Medulla oblongata (tissue), 1 donor: ENCODE measurements around the gene OR2J1.
"Not testable (repeated sequence)": the region's sequence is repeated elsewhere in the genome, so short reads cannot be mapped to it uniquely, and the experiment has no call there.

Experiments
- DNase-seq: peaks from one replicate; pipeline ENCODE4 v3.0.0-alpha.2; 2015; ENCODE audit errors: extremely low spot score

OR2J1 gene

DNA sequence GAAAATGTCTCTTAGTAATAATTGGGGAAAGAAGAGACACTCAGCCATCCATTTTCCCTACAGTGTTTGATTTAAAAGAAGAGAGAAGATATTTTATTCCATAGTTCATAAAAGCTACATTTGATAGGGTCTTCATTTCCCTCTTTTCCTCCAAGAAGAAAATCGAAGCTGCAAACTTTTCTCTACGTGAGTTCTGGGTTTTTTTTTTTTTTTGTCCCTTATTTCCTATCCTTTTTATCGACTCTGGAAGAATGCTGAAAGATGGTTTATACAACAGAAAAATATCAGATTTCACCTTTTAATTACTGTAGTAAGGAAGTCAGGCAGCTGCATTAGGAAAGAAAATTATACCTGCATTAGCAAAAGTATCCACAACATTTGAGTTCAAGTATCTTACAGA is at the start of gene OR2J1:
Gene OR2J1 (plus strand): TSS at position 301 of the 400 bp plus-strand sequence. CDS start 1,453 bp downstream, outside the sequence.
- no peak for DNase-seq

DNA sequence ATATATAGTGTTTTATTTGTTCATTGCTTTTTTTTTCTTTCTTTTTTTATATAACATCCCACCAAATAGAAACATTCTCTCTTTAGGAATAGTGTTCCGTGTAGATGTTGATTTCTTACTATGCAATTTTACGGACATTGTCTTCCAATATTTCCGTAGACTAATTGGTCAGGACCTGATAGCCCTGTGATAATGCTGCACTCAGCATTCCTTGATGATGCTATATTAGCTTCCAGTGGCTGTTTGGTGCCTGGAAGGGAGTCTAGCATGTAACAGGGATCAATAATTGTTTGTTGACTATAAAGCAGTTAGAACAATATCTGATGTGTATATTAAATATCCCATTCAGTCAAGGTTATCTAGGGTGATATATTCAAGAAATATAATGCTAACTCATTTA is 47.6 kb upstream of the OR2J1 start:
- no peak for DNase-seq

DNA sequence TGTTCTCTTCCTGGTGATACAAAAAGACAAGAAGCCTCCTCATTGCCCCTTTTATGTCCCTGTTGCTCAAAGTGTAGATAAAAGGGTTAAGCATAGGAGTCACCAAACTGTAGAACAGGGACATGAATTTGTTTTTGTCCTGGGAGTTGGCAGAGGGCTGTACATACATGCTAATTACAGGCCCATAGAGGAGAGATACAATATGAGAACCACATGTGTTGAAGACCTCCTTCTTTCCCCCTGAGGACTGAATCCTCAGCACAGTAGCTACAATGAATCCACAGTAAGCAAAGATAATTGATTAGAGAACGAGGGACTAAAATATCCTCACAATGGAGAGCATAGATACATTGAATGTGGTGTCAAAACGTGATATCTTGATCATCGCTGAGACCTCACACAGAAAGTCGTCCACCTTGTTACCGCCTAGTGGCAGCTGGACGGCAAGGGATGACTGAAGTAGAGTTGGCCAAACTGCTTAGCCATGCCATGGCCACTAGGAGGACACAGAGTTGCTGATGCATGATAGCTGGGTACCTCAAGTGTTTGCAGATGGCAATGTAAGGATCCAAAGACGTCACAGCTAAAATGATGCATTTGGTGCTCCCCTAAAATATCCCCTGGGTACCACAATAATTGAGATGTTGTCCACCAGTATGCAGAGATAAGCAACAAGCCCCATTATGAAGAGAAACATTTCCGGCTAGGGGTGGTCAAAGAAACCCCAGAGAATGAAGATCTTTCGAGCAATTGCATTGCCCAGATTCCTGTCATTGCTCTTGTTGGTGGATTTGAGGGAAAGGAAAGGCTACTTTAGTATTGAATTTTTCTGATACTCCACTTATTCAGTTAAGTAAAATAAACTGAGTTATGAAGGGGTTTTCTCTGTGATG is 27.2 kb upstream of the OR2J1 start:
- no peak for DNase-seq

GRCh38 chr6:29079203-29079602 is 20.1 kb upstream of the OR2J1 start:
- no peak for DNase-seq

- DNase-seq = no peak
Observed at GRCh38 chr6:29081312-29081711, 18.0 kb upstream of the OR2J1 start.

GRCh38 chr6:29082457-29082856 is 16.8 kb upstream of the OR2J1 start:
- DNase-seq = no peak

DNA sequence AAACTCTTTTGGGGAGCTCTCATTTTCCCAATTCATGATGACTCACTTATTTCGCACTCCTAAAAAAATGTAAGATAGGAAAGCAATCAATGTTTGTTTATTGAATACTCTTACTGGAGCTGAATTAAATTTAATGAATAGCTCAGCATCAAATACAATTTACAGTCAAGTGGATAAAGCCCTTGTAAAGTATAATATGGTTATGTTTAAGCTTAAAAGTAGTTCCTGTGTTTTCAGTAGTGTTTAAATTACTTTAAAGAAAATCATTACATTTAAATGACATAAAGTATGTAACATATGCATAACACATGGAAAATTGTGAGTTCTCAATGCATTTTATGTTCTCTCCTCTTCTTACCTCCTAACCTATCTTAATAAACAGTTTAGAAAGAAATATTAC is 12.1 kb upstream of the OR2J1 start, which contains the start of gene OR2B3:
Gene OR2B3 (minus strand): TSS at position 101 of the 400 bp plus-strand sequence. CDS start 65 bp downstream, at position 36.
- no peak for DNase-seq

DNA sequence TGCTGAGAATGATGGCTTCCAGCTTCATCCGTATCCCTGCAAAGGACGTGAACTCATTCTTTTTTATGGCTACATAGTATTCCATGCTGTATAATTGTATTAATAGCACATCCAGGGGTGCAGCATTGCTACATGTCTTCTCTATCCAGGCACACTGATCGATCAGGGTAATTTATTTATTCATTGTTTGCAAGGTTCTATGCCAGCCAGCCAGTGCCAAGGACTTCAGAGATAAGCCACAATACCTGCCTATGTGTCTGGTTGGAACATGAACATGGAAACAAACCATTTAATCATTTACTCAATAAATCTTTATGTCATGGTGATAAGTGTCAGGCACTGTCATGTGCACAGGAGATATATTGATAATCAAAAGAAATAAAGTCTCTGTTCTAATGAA is 6.3 kb upstream of the OR2J1 start:
- DNase-seq = no peak

DNA sequence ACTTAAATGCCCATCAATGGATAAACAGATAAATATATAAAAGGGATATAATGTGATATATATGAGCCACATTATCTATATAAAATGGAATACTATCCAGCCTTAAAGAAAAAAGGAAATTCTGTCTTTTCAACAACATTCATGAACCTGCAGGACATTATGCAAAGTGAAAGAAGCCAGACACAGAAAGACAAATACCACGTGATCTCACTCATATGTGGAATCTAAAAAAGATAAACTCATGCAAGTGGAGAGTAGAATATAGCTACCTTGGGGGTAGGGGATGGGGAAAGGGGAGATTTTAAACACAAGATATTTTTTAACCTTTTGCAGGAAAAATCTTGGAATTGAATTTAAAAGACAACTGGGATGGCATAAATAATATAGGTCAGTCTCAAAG is 1.5 kb upstream of the OR2J1 start:
- no peak for DNase-seq

- DNase-seq = no peak
Observed at GRCh38 chr6:29107758-29108157, 8.5 kb downstream of the OR2J1 start, which contains the start of gene OR2J3. OR2J3 (plus strand) TSS chr6:29108058; CDS start chr6:29111891, 3,833 bp downstream.

GRCh38 chr6:29112135-29112534 is 12.8 kb downstream of the OR2J1 start:
- no peak for DNase-seq

- not testable (repeated sequence) for DNase-seq
Observed at GRCh38 chr6:29114964-29115363, 15.7 kb downstream of the OR2J1 start.

DNA sequence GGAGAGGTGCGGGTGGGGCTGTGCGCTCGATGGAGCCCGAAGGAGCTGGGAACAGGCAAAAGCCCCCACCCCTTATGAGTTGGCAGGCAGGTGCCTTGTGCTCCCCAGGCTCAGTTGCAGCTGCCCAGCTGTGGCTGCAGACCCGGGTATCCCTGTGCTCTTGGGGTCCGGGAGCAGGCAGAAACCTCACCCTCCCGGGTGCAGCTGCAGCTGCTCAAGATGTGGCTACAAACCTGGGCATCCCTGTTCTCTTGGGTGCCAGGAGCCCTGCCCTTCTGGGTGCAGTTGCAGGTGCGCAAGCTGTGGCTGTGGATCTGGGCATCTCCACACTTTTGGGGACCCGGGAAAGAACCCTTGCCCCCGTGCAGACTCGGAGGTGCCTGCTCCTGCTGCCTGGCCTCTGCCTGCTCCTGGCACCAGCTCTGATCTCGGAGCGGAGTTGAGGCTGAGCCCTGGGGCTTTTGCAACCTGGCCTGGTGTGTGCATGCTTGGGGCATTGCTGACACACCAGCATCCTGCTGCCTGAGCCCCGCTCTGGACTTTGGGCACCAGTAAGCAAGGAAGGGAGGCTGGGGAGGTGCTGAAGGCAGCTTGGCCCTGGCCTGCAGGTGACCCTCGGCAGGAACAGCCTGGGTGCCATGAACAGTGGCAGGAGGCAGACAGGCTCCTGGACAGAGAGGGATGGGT is 30.2 kb downstream of the OR2J1 start:
- DNase-seq = no peak

DNA sequence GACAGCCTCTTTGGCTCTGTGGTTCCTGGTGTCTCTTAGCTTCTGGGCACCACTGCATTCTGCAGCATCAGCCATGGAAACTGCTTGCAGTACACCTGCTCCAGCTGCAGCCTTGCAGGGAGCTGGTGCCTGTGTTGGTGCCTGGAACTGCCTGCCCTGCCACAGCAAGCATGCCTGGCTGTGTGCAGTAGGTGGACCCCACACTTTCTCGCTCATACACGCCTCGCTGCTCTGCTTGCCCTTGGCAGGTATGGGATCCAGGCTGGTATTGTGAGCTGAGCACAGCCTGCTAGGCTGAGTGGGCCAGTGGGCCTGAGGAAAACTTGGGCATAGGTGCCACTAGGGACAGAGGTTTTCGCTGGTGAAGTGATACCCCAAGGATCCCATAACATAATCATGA is 31.4 kb downstream of the OR2J1 start:
- DNase-seq = no peak

- DNase-seq = no peak
Observed at GRCh38 chr6:29131691-29132090, 32.4 kb downstream of the OR2J1 start.

DNA sequence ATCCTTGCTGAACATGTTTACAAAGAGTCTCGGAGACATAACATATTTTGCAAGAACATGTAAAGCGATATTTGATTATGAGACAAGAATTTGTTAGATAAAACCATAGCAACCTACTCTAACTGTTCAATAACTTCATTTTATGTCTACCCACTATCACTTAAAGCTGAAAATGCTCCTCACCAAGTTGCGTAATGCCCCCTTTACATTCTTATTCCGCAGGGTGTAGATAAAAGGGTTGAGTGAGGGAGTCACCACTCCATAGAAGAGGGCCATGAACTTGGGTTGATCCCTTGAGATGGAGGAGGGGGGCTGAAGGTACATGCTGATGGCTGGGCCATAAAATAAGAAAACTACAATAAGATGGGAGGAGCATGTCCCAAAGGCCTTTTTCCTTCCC is 38.4 kb downstream of the OR2J1 start:
- no peak for DNase-seq

DNA sequence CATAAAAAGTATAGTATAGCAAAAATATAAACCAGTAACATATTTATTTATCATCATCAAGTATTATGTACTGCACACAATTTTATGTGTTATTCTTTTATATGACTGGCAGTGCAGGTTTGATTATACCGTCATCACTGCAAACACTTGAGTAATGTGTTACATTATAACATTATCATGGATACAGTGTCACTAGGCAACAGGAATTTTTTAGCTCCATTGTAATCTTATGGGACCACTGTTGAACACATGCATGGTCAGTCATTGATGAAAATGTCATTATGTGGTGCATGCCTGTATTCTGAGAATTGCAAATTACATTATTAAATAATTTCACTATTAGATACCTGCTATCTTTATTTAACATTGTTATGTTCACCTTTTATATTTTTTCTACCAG is 42.3 kb downstream of the OR2J1 start:
- no peak for DNase-seq

DNA sequence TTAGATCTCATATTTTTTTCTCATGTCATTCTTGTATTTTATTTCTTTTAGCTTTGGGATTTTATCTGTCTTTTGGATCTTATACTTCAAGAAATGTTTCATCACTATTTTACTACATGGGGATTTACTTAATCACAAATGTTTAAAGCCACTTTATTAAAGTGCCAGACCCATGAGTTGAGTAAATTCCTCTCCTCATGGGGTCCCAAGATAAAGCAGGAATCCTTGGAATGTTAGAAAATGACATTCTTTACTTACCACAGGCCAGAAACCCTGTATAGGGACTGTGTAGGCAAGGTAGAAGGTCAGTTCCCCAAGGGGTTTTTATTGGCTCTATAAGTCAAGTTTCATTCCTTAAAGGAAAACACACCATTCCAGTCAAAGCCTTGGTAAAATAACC is 43.0 kb downstream of the OR2J1 start:
- no peak for DNase-seq

DNA sequence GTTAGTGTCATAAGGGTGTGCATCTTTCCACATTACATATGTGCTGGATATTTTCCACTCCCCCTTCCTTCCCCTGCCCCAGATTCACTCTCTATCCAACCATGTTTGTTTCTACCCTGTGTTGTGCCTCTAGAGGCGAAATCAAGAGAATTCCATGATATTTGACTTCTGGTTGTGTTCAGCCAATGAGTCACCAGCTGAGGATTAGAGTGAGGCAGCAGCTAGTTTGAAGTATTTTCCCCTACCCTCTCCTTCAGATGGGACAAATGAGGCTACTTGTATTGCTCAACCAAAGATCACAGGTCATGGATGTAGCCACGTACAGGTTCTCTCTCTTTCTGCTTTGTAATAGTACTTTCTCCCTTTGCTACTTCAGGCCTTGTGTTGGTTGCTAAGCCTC is 46.9 kb downstream of the OR2J1 start:
- DNase-seq = no peak

- no peak for DNase-seq
Observed at GRCh38 chr6:29147074-29147473, 47.8 kb downstream of the OR2J1 start.

GRCh38 chr6:29149444-29149843 is 50.2 kb downstream of the OR2J1 start:
- not testable (repeated sequence) for DNase-seq
